GM19035 (cell line): Measurements from ENCODE around the gene SPRN.
"Not testable (repeated sequence)": the region's sequence is repeated elsewhere in the genome, so short reads cannot be mapped to it uniquely, and the experiment has no call there.

ENCODE experiments used
- ATAC-seq: cut with Tn5 transposase; IDR thresholded peaks from one replicate; pipeline ENCODE4 v1.9.1; 2021; ENCODE audit not compliant: unreplicated experiment

The SPRN gene

DNA sequence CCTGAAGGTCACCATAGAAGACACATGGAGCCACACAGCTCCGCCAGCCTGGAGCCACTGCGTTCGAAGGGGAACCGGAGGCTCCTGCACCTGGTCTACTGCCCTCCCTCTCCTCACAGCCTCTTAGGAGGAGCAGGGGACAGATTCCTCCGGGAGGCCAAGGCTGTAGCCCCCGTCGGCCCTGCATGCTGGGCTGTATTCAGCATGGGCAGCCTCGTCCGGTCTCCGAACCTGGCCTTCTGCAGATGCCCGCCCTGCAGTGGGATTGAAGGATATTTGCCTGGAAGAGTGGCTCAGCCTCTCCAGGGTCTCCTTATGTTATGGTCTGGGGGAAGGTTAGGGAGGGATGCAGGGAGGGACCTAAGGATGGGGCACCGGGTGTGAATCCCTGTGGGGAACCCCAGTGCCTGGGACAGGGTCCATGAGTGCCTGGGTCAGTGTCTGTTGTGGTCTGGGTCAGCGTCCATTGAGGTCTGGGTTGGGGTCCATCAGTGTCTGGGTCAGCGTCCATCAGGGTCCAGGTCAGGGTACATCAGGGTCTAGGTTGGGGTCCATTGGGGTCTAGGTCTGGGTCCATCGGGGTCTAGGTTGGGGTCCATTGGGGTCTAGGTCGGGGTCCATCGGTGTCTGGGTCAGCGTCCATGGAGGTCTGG is 16.3 kb upstream of the SPRN start:
- no peak for ATAC-seq

DNA sequence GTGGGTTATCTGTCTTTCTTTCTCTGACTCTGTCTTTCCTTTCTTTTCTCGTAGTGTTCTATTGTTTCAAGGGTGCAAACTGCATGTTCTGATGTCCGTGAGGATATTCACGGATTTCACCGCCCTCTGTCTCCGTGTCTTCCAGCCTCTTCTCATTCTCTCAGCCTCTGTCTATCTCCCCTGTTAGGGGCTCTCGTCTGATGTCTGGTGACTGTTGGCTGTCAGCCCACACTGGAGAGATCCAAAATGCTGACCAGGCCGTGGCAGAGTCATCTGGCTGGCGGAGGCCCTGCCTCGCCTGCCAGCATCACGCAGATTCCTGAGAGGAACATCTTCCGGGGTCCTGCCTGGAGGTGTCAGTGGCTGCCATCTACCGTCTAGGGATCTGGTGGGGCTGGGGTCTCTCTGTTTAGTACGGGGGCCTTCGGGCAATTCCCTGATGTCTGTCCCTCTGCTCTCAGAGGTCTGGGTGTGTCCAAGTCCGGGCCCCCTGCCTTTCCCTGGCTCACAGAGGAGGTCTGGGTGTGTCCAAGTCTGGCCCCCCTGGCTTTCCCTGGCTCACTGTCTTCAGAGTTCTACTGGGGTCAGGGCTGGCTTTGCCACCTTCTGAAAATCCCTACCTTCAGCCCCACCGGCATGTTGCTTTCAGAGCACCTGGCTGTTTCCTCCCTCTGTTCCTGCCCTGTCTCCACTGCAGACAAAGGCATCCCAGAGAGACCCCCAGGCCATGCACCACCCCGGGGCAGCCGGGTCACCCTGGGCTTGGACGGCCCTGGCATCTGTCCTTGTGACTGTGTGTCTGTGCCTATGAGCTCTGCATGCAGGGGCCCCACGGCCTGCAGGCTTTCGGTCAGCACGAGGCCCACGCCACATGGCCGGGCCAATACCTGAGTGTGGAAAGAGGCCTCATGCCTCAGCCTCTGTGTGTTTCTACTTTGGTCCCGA is 15.4 kb upstream of the SPRN start:
- ATAC-seq = no peak

DNA sequence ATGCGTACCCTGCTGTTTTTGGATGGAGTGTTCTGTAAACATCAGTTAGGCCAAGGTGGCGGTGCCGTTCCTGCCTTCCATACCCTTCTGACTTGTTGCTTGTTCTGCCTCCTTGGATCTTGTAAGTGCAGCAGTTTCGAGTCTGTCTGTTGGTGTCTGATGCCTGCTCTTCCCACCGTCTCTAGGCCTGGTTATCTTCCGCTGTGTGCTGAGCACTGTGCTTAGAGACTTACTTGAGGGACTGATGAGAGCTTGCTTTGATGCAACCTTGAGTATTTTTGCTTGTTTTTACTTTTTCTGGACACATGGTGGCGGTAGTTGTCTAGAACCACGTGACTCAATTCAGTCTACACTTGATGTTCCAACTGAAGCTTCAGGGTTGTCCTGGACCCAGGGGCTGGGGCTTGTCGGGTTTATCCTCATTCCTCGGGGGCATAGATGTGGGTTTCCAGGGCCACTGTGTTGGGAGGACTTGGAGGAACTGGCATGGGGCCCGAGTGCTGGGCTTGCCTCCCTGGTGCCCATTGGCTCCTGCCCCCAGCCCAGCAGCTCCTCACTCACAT is 14.4 kb upstream of the SPRN start:
- no peak for ATAC-seq

DNA sequence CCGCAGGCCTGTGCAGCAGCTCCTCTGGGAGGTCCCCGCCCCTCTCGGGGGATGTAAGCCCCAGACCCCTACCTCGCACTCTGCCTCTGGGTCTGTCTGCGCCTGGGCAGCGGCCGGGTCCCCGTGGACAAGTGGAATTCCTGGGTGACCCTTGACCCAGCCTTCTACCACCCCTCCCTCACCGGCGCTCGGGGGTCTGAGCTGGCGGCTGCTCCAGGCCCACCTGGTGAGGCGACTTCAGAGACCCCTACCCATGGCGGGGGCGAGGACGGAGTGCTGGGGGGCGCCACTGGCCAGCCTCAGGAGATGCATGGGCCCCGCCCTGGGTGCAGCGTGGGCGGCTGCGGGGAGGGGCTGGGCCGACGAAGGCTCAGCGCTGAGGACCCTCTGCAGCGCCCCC is 8.4 kb upstream of the SPRN start:
- ATAC-seq = not testable (repeated sequence)

DNA sequence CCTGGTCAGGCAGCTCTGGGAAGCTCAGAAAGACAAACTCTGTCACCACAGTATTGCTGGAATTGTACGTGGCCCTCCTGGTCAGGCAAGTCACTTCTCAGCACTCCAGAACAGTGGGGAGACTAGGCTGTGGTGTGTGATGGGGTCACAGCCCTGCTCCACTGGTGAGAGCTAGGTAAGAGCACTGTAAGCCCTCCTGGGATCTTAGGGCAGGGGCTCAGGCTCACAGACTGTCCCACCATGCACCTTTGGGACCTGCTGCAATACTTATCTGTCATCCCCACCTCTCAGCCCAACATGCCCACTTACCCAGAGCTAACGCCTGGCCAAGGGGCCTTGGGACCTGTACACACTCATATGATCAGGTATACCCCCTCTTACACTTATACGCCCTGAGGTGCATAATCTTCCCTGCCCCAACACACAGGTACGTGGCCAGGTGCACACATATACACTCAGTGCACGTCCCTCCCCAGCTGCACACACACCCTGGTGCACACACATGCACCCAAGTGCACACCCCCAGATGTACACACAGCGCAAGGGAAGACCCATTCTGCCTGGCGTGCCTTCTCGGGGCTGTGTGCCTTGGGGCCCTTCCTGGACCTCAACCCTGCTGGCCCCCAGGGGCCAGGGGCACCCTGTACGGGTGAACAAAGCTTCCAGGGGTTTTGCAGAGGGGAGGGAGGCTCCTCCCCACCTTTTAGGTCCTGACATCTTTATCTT is 7.6 kb upstream of the SPRN start:
- ATAC-seq = not testable (repeated sequence)

DNA sequence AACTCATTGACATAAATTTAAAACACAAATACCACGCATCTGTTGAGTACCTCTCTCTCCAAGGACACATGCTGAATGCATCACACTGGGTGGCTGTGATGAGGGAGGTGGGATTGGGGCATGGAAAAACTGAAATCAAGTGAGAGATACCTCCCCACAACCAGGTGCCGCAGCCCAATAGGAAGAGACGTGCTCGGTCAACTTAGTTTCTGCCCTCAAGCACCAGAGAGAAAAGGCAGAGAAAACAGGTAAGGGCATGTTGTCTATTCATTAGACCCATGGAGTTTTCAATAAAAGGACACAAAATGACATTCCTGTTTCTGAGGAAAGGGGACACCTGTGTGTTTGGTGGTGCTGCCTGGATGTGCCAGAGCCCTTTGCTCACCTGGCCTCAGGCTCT is 5.1 kb upstream of the SPRN start:
- ATAC-seq = not testable (repeated sequence)

DNA sequence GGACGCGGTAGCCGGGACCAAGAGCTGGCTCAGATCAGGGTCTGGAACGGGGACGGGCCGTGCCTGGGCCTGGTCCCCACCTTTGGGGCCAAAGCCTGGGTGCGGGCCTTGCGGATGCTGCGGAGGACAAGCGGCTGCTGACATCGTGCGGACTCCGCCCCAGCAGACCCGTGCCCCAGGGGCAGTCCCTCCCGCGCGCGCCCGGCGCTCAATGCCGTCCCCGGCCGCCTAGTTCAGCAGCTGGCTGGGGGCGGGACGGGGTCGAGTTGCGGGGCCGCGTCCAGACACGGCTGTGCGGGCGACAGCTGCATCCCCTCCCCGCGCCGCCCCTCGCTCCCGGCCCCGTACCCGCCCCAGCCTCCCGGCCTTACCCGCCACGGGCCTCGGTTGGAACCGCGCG is 323 bp downstream of the SPRN start:
- ATAC-seq = not testable (repeated sequence)

DNA sequence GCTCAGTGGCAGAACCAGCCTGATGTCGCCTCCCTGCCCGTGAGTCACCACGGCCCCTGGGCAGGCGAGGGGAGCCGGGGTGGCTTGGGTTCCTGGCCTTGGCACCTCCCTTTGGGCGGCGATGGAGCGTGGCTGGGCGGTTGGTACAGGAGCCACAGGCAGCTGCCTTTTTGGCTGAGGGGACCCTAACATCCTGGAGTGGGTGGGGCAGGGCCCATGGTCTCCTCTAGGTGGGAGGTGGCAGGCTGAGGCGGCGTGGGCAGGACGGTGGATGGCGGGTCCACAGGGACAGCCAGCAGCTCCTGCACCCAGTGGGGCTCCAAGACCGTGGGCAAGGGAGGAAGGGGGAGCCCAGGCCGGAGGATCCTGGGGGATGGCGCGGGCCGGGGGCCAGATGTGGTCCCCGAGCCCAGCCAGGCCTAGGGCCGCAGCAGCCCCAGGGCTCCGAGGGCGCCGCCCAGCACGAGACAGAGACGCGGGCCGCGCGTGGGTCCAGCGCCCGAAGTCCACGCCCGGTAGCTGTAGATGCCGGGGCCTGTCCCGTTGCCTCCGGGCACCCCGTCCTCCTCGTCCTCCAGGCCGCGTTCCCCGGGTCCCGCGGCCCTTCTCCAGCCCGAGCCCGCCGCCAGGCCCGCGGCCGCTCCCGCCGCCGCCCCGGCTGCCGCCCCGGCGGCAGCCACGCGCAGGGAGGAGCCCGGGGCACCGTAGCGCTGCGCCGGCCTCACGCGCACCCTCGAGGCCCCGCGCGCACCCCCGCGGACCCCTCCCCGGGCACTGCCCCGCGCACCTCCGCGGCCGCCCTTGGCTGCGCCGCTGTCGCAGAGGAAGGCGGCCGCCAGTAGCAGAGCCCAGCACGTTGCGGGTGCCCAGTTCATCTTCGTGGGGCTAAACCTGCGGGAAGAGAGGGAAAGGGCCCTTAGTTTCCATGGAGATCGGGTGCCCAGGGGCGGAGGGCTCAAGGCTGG is 1.3 kb downstream of the SPRN start:
- ATAC-seq = no peak

DNA sequence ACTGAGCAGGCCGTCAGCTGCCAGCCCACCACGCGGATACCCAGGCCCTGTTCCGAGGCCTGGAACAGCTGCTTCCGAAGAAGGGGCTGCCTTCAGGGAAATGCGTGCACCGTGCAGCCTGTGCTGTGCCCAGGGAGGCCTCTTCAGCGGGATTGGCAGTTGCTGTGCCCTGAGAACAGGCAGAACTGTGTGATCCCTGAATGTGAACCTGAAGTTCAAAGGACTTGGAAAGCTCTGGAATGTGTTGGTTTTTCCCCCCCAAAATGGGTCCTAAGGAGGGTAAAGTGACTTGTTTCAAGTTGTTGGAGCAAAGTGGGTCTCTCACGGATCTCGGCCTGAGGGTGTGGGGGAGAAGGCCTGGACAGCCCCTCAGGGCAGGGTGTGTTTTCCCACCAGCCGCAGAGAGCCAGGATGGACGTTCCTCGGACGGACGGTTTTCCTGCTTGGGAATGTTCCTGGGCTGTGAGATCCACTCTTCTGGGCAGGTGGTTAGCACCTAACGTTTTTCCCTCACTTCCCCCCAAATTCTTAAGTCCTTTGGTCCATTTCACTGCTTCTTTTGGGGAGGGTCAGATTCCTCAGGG is 2.1 kb downstream of the SPRN start:
- ATAC-seq = no peak

DNA sequence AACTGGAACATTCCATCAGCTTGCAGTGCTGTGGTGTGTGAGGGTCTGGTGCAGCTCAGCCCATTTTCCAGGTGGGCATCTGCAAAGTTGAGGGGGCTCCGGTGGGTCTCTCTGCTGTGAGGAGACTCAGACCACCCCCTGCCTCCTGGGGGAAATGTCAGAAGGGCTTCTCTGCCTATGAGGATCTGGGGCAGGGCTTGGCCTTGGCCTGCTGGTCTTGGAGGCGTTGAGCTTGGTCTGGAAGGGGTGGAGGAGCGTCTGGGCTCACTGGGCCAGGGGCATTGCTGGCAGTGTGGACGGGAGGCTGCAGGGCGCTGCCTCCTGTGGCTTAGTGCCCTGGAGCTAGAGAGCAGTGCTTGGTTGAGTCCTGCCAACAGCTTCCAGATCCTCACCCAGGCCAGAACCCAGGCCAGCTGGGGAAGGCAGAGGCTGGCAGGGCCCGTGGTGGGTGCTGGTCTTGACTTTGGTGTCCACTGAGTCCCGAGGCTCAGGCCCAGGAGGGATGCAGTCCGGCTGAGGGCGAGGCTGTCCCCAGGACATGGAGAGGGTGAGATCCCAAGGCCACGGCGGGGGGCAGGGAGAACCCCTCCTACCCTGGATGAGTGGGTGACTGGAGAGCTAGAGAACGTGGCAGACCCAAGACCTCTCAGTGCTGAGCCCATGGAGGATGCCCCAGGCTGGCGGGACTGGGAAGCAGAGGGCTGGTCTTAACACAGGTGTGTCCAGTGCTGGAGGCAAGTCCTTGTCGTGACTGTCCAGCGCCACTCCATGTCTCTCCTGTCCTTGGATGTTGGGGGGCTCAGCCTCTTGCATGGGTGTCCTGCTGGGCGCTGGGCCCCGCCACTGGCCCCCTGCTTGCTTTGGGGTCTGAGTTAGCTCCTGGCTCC is 2.8 kb downstream of the SPRN start:
- no peak for ATAC-seq

DNA sequence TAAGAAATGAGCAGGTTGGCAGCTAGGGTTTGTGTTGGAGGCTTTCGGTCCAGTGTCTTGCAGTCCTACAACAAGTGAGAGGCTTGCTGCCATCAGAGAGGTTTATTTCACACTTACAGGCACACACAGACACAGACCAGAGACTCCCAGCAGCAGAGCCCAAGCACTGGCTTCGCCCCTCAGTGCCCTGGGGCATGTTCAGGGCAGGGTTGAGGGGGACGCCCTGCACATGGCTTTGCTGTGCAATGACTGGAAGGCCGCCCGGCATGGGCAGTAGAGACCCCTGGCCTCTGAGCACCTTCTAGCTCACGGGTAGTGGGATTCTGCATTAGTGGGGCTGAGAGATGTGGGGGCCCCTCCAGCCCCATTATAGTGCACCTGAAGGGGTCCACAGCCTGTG is 3.8 kb downstream of the SPRN start:
- no peak for ATAC-seq

DNA sequence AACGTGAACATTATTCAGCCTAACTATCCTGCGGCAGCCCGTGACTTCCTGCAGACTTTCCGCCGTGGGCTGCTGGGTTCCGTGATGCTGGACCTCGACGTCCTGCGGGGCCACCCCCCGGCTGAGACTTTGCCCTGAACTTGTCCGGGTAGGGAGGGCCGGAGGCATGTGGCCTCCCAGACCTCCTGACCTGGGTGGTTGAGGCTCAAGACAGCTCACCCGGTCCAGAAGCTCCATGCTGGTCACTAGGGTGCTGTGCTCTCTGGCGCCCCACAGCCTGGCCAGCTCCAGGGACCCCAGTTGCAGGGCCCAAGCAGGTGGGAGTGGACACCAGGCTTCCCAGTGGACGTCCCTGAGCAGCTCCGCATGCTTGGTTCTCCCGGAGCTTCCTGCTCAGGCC is 4.4 kb downstream of the SPRN start:
- ATAC-seq = no peak

DNA sequence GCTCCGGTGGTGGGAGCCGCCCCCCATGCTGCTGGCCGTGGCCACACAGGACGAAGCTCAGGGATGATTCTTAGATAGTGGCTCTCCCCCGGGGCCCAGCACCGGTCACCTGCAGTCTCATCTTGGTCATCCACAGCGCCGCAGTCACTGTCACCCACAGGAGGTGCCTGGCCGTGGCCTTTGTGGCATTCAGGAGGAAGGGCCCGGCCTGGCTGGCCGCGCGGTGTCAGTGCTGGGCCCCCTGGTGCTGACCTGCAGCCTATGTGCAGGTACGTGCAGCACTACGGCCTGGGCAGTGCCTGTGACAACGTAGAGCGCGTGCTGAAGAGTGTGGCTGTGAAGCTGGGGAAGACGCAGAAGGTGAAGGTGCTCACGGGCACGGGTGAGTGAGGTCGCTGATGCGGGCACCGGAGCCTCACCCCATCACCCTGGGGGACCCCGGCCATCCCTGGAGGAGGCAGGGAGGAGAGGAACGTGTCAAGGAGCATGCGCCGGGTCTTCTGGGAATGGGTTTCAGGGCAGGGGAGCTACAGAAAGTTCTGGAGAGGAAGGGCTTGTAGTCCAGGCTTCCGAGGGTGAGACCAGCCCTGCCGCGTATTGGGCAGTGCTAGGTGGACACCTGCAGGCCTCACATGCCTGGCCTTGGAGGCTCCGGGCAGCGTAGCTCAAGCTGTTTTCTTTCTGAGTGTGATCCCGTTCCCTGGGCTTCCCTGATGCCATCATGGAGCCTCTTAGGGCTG is 5.0 kb downstream of the SPRN start:
- no peak for ATAC-seq

DNA sequence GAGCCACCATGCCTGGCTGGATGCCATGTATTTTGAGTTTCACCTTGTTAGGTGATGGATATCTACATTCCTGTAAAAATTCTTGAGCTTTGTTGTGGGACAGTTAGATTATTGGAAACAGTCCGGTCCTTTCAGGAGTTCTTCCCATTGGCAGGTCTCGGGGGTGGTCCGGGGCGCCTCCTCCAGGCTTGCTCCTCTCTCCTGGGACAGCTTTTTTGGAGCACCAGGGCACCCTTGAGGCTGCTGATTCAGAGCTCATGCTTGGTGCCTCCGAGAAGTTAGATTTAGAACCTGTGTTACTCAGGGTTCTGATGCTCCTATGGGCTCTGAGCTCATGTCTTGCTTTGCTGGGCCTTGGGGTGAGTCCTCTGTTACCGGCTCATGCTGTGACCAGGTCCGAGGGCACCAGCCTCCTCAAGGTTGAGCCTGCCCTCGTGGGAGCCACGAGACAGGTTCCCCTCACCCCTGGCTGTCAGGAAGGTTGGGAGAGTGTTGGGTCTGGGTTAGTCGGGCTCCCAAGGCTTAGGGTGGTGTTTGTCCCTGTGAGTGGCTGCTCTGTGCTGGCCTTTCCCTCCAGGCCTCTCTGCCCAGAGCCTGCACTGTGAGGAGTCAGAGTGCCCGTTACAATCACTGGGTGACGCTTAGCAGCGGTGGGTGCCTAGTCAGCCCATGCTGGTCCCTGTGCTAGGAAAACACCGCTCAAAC is 6.0 kb downstream of the SPRN start:
- no peak for ATAC-seq

DNA sequence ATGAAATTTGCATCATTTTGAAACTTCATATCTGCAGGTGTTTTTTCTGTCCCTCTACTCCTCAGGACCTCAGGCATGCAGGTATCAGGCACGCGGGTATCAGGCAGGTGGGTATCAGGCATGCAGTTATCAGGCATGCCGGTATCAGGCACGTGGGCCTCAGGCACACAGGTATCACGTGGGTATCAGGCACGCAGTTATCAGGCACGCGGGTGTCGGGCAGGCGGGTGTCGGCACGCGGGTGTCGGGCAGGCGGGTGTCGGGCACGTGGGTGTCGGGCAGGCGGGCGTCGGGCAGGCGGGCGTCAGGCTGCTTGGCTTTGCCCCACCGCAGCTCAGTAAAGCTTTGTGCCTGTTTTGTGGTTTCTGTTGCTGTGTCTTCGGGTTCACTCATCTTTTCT is 8.7 kb downstream of the SPRN start:
- no peak for ATAC-seq

DNA sequence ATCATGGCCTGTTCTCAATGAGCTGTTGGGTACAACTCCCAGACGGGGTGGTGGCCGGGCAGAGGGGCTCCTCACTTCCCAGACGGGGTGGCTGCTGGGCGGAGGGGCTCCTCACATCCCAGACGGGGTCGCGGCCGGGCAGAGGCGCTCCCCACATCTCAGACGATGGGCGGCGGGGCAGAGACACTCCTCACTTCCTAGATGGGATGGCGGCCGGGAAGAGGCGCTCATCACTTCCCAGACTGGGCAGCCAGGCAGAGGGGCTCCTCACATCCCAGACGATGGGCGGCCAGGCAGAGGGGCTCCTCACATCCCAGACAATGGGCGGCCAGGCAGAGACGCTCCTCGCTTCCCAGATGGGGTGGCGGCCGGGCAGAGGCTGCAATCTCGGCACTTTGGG is 10.0 kb downstream of the SPRN start:
- ATAC-seq = not testable (repeated sequence)

DNA sequence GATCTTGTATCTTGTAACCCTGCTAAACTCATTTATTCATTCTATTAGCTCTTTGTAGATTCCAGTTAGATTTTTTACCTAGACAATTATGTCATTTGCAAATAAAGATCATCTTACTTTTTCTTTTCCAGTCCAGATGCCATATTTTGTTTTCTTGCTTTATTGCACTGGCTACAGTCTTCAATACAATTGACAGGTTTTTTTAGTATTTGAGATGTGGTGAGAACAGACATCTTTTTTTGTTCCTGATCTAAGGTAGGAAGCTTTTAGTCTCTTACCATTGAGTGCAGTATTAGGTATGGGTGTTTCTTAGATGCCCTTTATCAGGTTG is 12.1 kb downstream of the SPRN start:
- no peak for ATAC-seq
